Common myeloid progenitor, CD34-positive (primary cell): ENCODE measurements around the gene IL18R1.

ENCODE experiments used
- CTCF ChIA-PET: fragments of 350-600 bp; sonication (Branson Sonifier 250); formaldehyde crosslinking; loops from one replicate; lab custom pipeline; 2021; ENCODE audit warnings: antibody characterized with exemption; lab: Charles Lee
- POLR2A ChIA-PET: fragments of 350-600 bp; sonication (Branson Sonifier 250); formaldehyde crosslinking; loops from one replicate; lab custom pipeline; 2021; ENCODE audit warnings: antibody characterized with exemption; lab: Charles Lee
- DNase-seq, 3 donors: peaks; one replicate each; pipeline versions ENCODE4 v3.0.0 to v3.0.0-alpha.2; 2013
- H3K27ac ChIP-seq, 2 experiments: 1 replicate in 1 of 2; 2 replicates in 1 of 2; pipeline ENCODE4 v1.7.0; 2013; ENCODE audit warnings: inconsistent platforms in 2 of 2, low read length in 2 of 2, mild to moderate bottlenecking in 2 of 2, low read depth in 1 of 2, moderate library complexity in 1 of 2; ENCODE audit not compliant: severe bottlenecking in 2 of 2, insufficient read depth in 1 of 2, poor library complexity in 1 of 2
- H3K27me3 ChIP-seq, 5 experiments: replicated peaks in 2 of 5; 1 replicate in 3 of 5; 2 replicates in 2 of 5; pipeline versions ENCODE4 v1.6.1 to v1.7.0; 2013; ENCODE audit warnings: low read length in 4 of 5, mild to moderate bottlenecking in 2 of 5, moderate library complexity in 2 of 5, inconsistent platforms in 1 of 5; ENCODE audit not compliant: insufficient read depth in 5 of 5, control insufficient read depth in 4 of 5
- H3K36me3 ChIP-seq, 4 experiments: 1 replicate in 2 of 4; 2 replicates in 2 of 4; pipeline versions ENCODE4 v1.6.1 to v1.7.0; 2013; ENCODE audit warnings: low read length in 3 of 4, control low read depth in 1 of 4, mild to moderate bottlenecking in 1 of 4; ENCODE audit not compliant: control insufficient read depth in 4 of 4, insufficient read depth in 4 of 4
- H3K4me1 ChIP-seq, 4 experiments: 1 replicate in 3 of 4; 2 replicates in 1 of 4; pipeline versions ENCODE4 v1.6.1 to v1.7.1; 2013; ENCODE audit warnings: low read length in 3 of 4, mild to moderate bottlenecking in 3 of 4, control low read depth in 1 of 4, inconsistent platforms in 1 of 4, moderate library complexity in 1 of 4; ENCODE audit not compliant: control insufficient read depth in 4 of 4, insufficient read depth in 4 of 4; ENCODE audit errors: control extremely low read depth in 1 of 4
- H3K4me3 ChIP-seq, 7 experiments: 1 replicate in 4 of 7; 2 replicates in 3 of 7; pipeline versions ENCODE4 v1.5.1 to v1.7.0; 2013; ENCODE audit warnings: mild to moderate bottlenecking in 7 of 7, low read length in 6 of 7, moderate library complexity in 6 of 7, inconsistent platforms in 2 of 7, low read depth in 2 of 7, control low read depth in 1 of 7; ENCODE audit not compliant: insufficient read depth in 4 of 7, control insufficient read depth in 1 of 7; ENCODE audit errors: extremely low read depth in 1 of 7
- H3K9me3 ChIP-seq, 5 experiments: 1 replicate in 4 of 5; 2 replicates in 1 of 5; pipeline versions ENCODE4 v1.6.1 to v1.7.1; 2013; ENCODE audit warnings: low read length in 4 of 5, mild to moderate bottlenecking in 2 of 5, inconsistent platforms in 1 of 5, low read depth in 1 of 5, moderate library complexity in 1 of 5; ENCODE audit not compliant: control insufficient read depth in 4 of 5, insufficient read depth in 2 of 5; ENCODE audit errors: control extremely low read depth in 1 of 5
- WGBS: methylation state at CpG from one replicate; pipeline ENCODE4 v1.1.5; 2013; ENCODE audit not compliant: insufficient coverage; 5-methylcytosine and 5-hydroxymethylcytosine counted together

Gene IL18R1

GRCh38 chr2:102424754-102425153 is 69.2 kb downstream of the IL18R1 start:
- peak overlapping the region in 1 of 7 experiments; percentile 25 for H3K4me3 ChIP-seq
- CTCF ChIA-PET, result interaction anchor here (1.1 to 1.6 kb wide), 2 partner anchors 11 to 18 kb away, joined by 3 to 4 read pairs; no protein-coding TSS in a partner anchor
- WGBS, result 78% methylated on average over 3 of the region's 3 CpGs
- H3K36me3 ChIP-seq, result peaks cover 0 to 3% (median 0%) of the 10 kb centered on the region in 4 experiments
- H3K27me3 ChIP-seq, result no peaks in the 10 kb centered on the region
- no peaks in the 10 kb centered on the region for H3K9me3 ChIP-seq
- POLR2A ChIA-PET, result no interaction called here
- H3K27ac ChIP-seq, result no peak overlapping the region
- H3K4me1 ChIP-seq, result peaks cover under 1 to 50% (median 17%) of the 10 kb centered on the region in 4 experiments
- DNase-seq, result peak in 1 of 3 donors; percentile 28

GRCh38 chr2:102425441-102426132 is 70.0 kb downstream of the IL18R1 start:
- CTCF ChIA-PET, result interaction anchor here (1.1 to 1.6 kb wide), 2 partner anchors 10 to 18 kb away, joined by 3 to 4 read pairs; no protein-coding TSS in a partner anchor
- H3K4me1 ChIP-seq, result peaks cover 0 to 41% (median 13%) of the 10 kb centered on the region in 4 experiments
- H3K36me3 ChIP-seq, result peaks cover 0 to 3% (median 0%) of the 10 kb centered on the region in 4 experiments
- H3K4me3 ChIP-seq, result peak overlapping the region in 1 of 7 experiments; percentile 25
- H3K9me3 ChIP-seq, result no peaks in the 10 kb centered on the region
- no CpG with 5 or more reads among the region's 5 CpGs for WGBS
- DNase-seq, result no peak
- no peaks in the 10 kb centered on the region for H3K27me3 ChIP-seq
- no peak overlapping the region for H3K27ac ChIP-seq
- POLR2A ChIA-PET, result no interaction called here

DNA sequence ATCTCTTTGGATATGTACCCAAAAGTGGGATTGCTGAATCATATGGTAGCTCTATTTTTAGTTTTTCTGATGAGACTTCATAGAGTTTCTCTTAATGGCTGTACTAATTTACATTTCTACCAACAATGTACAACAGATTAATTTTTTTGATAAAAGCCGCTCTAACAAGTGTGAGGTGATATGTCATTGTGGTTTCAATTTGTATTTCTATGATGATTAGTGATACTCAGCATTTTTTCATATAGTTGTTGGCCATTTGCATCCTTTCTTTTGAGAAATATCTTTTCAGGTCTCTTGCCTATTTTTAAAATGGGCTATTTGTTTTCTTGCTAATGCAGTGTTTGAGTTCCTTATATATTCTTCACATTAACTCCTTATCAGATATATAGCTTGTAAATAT is 71.7 kb downstream of the IL18R1 start:
- peaks cover 0 to 26% (median 11%) of the 10 kb centered on the region in 4 experiments for H3K4me1 ChIP-seq
- H3K36me3 ChIP-seq, result peaks cover 0 to 3% (median 0%) of the 10 kb centered on the region in 4 experiments
- no CpG with 5 or more reads among the region's 1 CpG for WGBS
- no peak for DNase-seq
- H3K27ac ChIP-seq, result no peak overlapping the region
- CTCF ChIA-PET, result interaction anchor here (0.6 to 1.1 kb wide), 3 partner anchors 37 to 1232 kb away, joined by 3 read pairs; no protein-coding TSS in a partner anchor
- no peaks in the 10 kb centered on the region for H3K27me3 ChIP-seq
- H3K9me3 ChIP-seq, result no peaks in the 10 kb centered on the region
- POLR2A ChIA-PET, result no interaction called here
- H3K4me3 ChIP-seq, result peak overlapping the region in 1 of 7 experiments; percentile 4

GRCh38 chr2:102428573-102428972 is 73.0 kb downstream of the IL18R1 start:
- no peaks in the 10 kb centered on the region for H3K27me3 ChIP-seq
- peaks cover 0 to 3% (median 0%) of the 10 kb centered on the region in 4 experiments for H3K36me3 ChIP-seq
- peaks cover 0 to 13% (median 1%) of the 10 kb centered on the region in 4 experiments for H3K4me1 ChIP-seq
- POLR2A ChIA-PET, result no interaction called here
- CTCF ChIA-PET, result no interaction called here
- H3K4me3 ChIP-seq, result peak overlapping the region in 1 of 7 experiments; percentile 10
- DNase-seq, result no peak
- no peak overlapping the region for H3K27ac ChIP-seq
- no CpG with 5 or more reads among the region's 2 CpGs for WGBS
- no peaks in the 10 kb centered on the region for H3K9me3 ChIP-seq

- H3K27ac ChIP-seq, result no peak overlapping the region
- ChIA-PET POLR2A (no interaction called here), CTCF (interaction anchor here (1.1 to 4.0 kb wide), 2 partner anchors 9 to 11 kb away, joined by 4 to 21 read pairs; partner anchors contain the start of gene IL18RAP)
- H3K36me3 ChIP-seq, result no peaks in the 10 kb centered on the region
- H3K9me3 ChIP-seq, result no peaks in the 10 kb centered on the region
- H3K27me3 ChIP-seq, result no peaks in the 10 kb centered on the region
- 100% methylated on average over 1 of the region's 2 CpGs for WGBS
- H3K4me1 ChIP-seq, result peaks cover 7 to 28% (median 16%) of the 10 kb centered on the region in 4 experiments
- H3K4me3 ChIP-seq, result no peak overlapping the region
- no peak for DNase-seq
Measured at GRCh38 chr2:102432386-102432785, 76.8 kb downstream of the IL18R1 start.

- CTCF ChIA-PET, result interaction anchor here (1.3 to 4.0 kb wide), 2 partner anchors 9 to 34 kb away, joined by 3 to 21 read pairs; no protein-coding TSS in a partner anchor
- no peak for DNase-seq
- Histone ChIP-seq H3K4me1 (peaks cover 7 to 28% (median 18%) of the 10 kb centered on the region in 4 experiments), H3K4me3 (no peak overlapping the region), H3K27me3 (no peaks in the 10 kb centered on the region), H3K27ac (no peak overlapping the region), H3K9me3 (no peaks in the 10 kb centered on the region), H3K36me3 (no peaks in the 10 kb centered on the region)
- 100% methylated on average over 4 of the region's 4 CpGs for WGBS
- POLR2A ChIA-PET, result no interaction called here
Measured at GRCh38 chr2:102433973-102434654, 78.5 kb downstream of the IL18R1 start.
